HG02588 (cell line): ENCODE results near the gene ANO6.
"Not testable (repeated sequence)": the region's sequence is repeated elsewhere in the genome, so short reads cannot be mapped to it uniquely, and the experiment has no call there.

Experiments
- ATAC-seq: cut with Tn5 transposase; IDR thresholded peaks from one replicate; pipeline ENCODE4 v1.9.1; 2021; ENCODE audit warnings: mild to moderate bottlenecking, moderate library complexity; ENCODE audit not compliant: unreplicated experiment

ANO6 gene

GRCh38 chr12:45235087-45236025 is 19.5 kb downstream of the ANO6 start:
- ATAC-seq: no peak

DNA sequence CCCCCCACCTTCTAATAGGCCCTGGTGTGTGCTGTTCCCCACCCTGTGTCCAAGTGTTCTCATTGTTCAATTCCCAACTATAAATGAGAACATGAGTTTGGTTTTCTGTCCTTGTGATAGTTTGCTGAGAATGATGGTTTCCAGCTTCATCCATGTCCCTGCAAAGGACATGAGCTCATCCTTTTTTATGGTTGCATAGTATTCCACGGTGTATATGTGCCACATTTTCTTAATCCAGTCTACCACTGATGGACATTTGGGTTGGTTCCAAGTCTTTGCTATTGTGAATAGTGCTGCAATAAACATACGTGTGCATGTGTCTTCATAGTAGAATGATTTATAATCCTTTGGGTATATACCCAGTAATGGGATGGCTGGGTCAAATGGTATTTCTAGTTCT is 20.5 kb downstream of the ANO6 start:
- not testable (repeated sequence) for ATAC-seq

DNA sequence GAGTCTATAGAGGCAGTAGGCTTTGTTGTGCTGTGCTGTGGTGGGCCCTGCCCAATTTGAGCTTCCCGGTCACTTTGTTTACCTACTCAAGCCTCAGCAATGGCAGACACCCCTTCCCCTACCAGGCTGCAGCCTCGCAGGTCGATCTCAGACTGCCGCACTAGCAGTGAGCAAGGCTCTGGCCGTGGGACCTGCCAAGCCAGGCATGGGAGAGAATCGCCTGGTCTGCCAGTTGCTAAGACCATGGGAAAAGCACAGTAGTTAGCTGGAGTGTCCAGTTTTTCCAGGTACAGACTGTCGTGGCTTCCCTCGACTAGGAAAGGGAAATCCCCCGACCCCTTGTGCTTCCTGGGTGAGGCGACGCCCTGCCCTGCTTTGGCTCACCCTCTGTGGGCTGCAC is 26.3 kb downstream of the ANO6 start:
- no peak for ATAC-seq

DNA sequence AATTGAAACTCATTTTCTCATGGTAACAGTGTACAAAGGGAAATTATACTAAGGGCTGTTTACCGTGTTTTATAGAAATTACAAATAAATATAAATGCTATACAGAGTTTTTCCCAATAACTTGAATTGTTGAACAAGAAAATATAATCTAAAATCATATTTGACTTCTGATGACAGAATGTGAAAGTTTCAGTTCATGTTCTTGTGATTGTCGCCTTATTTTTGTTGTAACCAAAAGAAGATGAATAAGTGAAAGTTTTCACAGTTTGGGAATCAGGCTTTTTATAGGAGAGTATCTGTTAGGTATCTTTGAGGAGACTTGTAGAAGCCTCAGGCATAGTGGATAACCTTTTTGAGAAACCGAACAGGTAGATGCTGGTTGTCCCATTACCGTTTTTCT is 28.1 kb downstream of the ANO6 start:
- no peak for ATAC-seq

GRCh38 chr12:45244561-45245343 is 28.9 kb downstream of the ANO6 start:
- ATAC-seq: peak; percentile 93

- ATAC-seq: no peak
Measured at GRCh38 chr12:45246236-45246635, 30.3 kb downstream of the ANO6 start.

DNA sequence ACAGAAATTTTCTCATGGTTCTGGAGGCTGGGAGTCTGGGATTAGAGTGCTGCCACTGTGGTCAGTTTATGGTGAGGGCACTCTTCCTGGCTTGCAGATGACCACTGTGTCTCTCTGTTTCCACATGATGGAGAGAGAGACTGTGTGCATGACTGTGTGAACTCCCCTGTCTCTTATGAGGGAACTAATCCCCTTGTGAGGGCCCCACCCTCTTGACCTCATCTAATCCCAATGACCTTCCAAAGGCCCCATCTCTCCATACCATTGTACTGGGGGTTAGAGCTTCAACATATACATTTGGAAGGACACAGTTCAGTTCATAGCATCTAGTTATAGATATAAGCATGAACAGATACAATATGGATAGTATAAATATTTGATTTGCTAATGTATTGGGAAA is 31.7 kb downstream of the ANO6 start:
- no peak for ATAC-seq

- ATAC-seq: no peak
Measured at GRCh38 chr12:45248095-45248494, 32.2 kb downstream of the ANO6 start.

DNA sequence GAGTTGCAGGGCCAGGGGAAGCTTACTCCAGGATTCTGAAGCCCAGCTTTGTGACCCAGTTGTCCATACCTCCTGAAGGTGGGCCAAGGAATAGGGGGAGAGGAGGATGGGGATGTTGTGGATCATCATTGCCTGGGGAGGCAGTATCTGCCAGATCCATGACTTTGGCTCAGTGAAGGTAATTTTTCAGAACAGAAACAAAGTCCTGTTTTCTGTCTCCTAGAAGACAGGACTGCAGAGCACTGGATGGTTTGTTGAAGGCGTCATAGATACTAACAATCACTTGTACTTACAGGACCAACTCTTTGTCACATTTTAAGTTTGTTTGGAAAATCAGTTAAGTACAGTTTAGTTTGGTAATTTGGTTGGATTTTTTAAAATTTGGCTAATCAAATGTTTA is 38.4 kb downstream of the ANO6 start:
- no peak for ATAC-seq

GRCh38 chr12:45256721-45257120 is 40.8 kb downstream of the ANO6 start:
- ATAC-seq: no peak

GRCh38 chr12:45257185-45257930 is 41.5 kb downstream of the ANO6 start:
- ATAC-seq: peak; percentile 73

- no peak for ATAC-seq
Measured at GRCh38 chr12:45259675-45260074, 43.8 kb downstream of the ANO6 start.

DNA sequence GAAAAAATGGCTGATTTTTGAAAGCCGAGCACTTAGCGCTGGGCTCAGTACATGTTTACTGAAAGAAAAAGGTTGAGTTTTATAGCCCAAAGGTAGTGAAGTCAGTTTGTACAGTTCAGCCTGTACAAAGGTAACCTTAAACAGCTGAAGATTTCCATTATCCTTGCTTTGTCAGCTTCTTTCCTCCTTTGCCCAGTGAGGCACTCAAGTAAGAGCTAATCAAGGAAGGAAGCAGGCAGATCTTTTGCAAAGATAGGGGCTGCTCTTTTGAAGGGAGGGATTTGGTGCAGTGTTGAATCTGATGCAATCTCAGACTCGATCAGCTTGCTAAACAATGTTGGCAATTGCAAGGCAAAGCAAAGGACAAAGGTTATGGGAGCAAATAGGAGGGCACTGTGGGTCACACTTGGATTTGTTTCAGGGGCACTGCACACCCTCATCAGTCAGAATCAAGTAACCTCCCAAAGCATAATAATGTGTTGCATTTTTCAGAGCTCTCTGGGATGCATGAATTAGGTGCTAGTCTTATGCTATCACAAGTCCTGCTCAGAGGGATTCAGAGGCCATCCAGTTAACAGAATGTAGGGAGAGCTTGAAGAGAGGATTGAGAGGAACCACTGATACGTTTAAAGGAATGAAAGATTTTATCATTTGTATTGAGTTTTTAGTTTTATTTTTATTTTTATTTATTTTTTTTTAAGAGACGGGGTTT is 44.4 kb downstream of the ANO6 start:
- no peak for ATAC-seq

- no peak for ATAC-seq
Measured at GRCh38 chr12:45260854-45261253, 45.0 kb downstream of the ANO6 start.

DNA sequence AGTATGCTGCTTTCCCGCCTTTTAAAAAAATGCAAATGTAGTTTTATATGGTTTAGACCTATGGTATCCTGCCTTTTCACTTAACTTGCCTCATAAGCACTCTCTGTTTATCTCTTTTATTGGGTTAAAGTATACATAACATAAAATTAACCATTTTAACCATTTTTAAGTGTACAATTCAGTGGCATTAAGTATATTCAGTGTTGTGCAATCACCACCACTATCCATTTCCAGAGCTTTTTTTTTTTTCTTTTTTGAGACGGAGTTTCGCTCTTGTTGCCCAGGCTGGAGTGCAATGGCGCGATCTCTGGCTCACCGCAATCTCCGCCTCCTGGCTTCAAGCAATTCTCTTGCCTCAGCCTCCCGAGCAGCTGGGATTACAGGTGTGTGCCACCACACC is 46.3 kb downstream of the ANO6 start:
- ATAC-seq: not testable (repeated sequence)

DNA sequence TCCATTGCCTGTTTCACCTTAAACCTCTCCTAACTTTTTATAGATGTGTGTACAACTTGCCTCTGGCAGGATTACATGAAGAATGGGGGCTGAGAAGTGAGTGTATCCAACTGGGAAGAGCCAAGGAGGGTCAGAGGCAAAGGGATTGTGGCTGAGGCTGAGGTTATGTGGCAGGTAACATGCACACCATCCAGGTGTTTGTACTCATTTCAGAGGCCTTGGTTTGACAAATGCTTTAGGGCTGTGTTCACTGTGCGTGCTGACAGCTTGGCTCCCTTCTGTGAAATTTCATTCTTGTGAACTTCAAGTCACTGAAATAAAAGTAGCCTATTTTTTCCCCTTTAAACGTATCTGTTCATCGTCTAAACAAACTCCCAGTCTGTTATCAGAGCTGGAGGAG is 47.7 kb downstream of the ANO6 start:
- no peak for ATAC-seq

DNA sequence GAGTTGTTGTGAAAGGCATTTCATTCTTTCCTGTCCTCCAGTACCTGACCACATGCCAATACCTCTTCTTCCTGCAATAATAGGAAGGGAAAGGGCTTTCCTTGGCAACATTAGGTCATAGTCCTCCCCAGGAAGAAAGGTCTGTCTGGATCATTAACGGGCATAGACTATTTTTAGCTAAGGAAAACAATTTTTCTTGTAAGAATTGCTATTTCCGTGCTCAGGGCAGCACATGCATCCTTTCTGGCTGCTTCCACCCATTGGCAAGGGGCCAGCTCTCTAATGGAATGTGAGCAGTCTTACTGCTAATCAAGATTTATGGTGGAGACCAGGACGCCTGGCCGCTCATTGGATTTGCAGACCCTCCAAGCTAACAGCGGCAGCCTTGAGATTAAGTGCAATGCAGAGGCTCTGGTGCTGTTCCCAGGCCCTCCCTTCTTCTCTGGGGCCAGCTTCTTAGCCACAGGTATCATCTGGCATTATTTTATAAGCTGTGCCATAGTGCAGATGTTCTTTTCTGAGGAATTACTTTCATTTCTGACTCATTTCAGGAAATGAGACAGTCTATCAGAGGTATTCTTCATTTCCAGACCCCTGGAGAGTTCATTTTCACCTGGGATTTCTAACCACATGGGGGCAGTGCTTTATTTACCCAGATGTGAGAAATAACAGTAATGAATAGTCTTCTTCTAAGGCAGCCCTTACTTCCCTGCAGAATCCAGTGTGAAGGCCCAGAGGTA is 52.9 kb downstream of the ANO6 start:
- ATAC-seq: no peak

- no peak for ATAC-seq
Measured at GRCh38 chr12:45269412-45269751, 53.5 kb downstream of the ANO6 start.

- no peak for ATAC-seq
Measured at GRCh38 chr12:45270951-45271350, 55.1 kb downstream of the ANO6 start.

- ATAC-seq: no peak
Measured at GRCh38 chr12:45273717-45274271, 57.9 kb downstream of the ANO6 start.
